WERI-Rb-1 (cell line): Measurements from ENCODE around the gene CDK13.

ENCODE experiments used
- DNase-seq: peaks from one replicate; pipeline ENCODE4 v3.0.0-alpha.2; 2020
- H3K27ac ChIP-seq: fragments of 250-450 bp; sonication (Bioruptor Pico); 2 replicates; pipeline ENCODE4 v1.5.1; 2020; ENCODE audit warnings: mild to moderate bottlenecking, moderate library complexity
- H3K27me3 ChIP-seq: fragments of 250-450 bp; sonication (Bioruptor Pico); 2 replicates; pipeline ENCODE4 v1.5.1; 2021; ENCODE audit warnings: mild to moderate bottlenecking, low read depth, moderate library complexity; ENCODE audit not compliant: insufficient read depth, severe bottlenecking
- H3K36me3 ChIP-seq: fragments of 250-450 bp; sonication (Bioruptor Pico); 2 replicates; pipeline ENCODE4 v1.5.1; 2020; ENCODE audit warnings: mild to moderate bottlenecking, moderate library complexity
- H3K4me3 ChIP-seq: 2 replicates; pipeline ENCODE4 v1.5.1; 2011; ENCODE audit warnings: low read depth, mild to moderate bottlenecking, control low read depth, low read length
- H3K9me3 ChIP-seq: fragments of 250-450 bp; sonication (Bioruptor Pico); 2 replicates; pipeline ENCODE4 v1.5.1; 2021; ENCODE audit warnings: mild to moderate bottlenecking, moderate library complexity; ENCODE audit not compliant: severe bottlenecking
- TF ChIP-seq, protein P1 (sequence below): IDR thresholded peaks from 2 replicates; pipeline ENCODE4 v1.5.1; 2011; ENCODE audit warnings: low read depth, mild to moderate bottlenecking, control low read depth, inconsistent platforms, low read length

CDK13 gene

DNA sequence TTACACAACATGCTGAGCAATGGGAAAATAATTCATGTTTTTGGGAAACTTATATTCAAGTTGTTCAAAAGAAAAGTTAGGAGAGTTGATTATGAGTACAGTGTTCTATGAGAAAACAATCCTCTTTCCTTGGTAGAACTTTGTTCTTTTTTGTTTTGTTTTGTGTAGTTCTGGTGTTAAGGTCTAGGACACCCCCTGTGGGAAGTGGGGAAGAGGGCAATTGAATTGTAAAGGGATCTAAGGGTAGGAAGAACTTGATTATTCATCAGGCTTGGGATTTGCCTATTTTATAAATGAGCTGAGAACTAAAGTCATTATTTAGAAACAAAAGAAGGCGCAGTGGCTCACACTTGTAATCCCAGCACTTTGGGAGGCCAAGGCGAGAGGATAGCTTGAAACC lies 25.9 kb upstream of the CDK13 start:
- no peaks in the 10 kb centered on the region for H3K9me3 ChIP-seq
- TF ChIP-seq, protein P1, sequence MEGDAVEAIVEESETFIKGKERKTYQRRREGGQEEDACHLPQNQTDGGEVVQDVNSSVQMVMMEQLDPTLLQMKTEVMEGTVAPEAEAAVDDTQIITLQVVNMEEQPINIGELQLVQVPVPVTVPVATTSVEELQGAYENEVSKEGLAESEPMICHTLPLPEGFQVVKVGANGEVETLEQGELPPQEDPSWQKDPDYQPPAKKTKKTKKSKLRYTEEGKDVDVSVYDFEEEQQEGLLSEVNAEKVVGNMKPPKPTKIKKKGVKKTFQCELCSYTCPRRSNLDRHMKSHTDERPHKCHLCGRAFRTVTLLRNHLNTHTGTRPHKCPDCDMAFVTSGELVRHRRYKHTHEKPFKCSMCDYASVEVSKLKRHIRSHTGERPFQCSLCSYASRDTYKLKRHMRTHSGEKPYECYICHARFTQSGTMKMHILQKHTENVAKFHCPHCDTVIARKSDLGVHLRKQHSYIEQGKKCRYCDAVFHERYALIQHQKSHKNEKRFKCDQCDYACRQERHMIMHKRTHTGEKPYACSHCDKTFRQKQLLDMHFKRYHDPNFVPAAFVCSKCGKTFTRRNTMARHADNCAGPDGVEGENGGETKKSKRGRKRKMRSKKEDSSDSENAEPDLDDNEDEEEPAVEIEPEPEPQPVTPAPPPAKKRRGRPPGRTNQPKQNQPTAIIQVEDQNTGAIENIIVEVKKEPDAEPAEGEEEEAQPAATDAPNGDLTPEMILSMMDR, result no peak
- H3K36me3 ChIP-seq, result no peaks in the 10 kb centered on the region
- no peaks in the 10 kb centered on the region for H3K27me3 ChIP-seq
- DNase-seq, result no peak
- H3K4me3 ChIP-seq, result no peak overlapping the region
- H3K27ac ChIP-seq, result no peak overlapping the region

DNA sequence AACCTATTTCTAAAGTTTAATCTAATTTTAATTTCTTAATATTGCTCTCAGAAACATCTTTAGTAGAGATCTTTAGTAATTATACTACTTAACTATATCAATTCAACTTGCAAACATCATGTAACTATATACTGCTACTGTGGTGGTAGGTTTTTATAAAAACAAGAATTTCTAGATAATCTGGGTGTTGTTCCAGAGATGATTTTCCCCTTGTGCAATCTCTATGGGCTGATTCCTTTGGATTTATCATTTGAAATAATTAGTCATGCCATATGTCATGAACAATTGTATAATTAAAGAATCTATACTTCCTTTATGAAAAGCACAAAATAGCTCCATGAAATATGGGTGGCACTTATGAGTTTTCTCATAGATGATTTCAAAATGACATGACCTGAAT lies 23.9 kb upstream of the CDK13 start:
- H3K27me3 ChIP-seq, result no peaks in the 10 kb centered on the region
- H3K9me3 ChIP-seq, result no peaks in the 10 kb centered on the region
- TF ChIP-seq, protein P1, result no peak
- no peak overlapping the region for H3K27ac ChIP-seq
- no peak for DNase-seq
- H3K4me3 ChIP-seq, result no peak overlapping the region
- H3K36me3 ChIP-seq, result no peaks in the 10 kb centered on the region

GRCh38 chr7:39927018-39927417 lies 23.0 kb upstream of the CDK13 start:
- no peaks in the 10 kb centered on the region for H3K36me3 ChIP-seq
- H3K27ac ChIP-seq, result no peak overlapping the region
- no peaks in the 10 kb centered on the region for H3K27me3 ChIP-seq
- TF ChIP-seq, protein P1, result no peak
- DNase-seq, result no peak
- no peaks in the 10 kb centered on the region for H3K9me3 ChIP-seq
- no peak overlapping the region for H3K4me3 ChIP-seq

- no peak for DNase-seq
- H3K27ac ChIP-seq, result no peak overlapping the region
Observed at GRCh38 chr7:39934132-39934531, 15.9 kb upstream of the CDK13 start.

GRCh38 chr7:39936761-39937160 lies 13.3 kb upstream of the CDK13 start:
- H3K27me3 ChIP-seq, result no peaks in the 10 kb centered on the region
- H3K27ac ChIP-seq, result no peak overlapping the region
- TF ChIP-seq, protein P1, result no peak
- no peak overlapping the region for H3K4me3 ChIP-seq
- H3K36me3 ChIP-seq, result no peaks in the 10 kb centered on the region
- H3K9me3 ChIP-seq, result no peaks in the 10 kb centered on the region
- no peak for DNase-seq

More at GRCh38 chr7:39934132-39934531, 15.9 kb upstream of the CDK13 start:
- Histone ChIP-seq H3K9me3 (no peaks in the 10 kb centered on the region), H3K4me3 (no peak overlapping the region), H3K36me3 (no peaks in the 10 kb centered on the region), H3K27me3 (no peaks in the 10 kb centered on the region)
- TF ChIP-seq, protein P1, result no peak

GRCh38 chr7:39937366-39938153 lies 12.5 kb upstream of the CDK13 start:
- no peaks in the 10 kb centered on the region for H3K27me3 ChIP-seq
- no peak overlapping the region for H3K4me3 ChIP-seq
- no peaks in the 10 kb centered on the region for H3K36me3 ChIP-seq
- H3K27ac ChIP-seq, result no peak overlapping the region
- TF ChIP-seq, protein P1, result no peak
- DNase-seq, result no peak
- H3K9me3 ChIP-seq, result no peaks in the 10 kb centered on the region
